WTC11 (cell line): ENCODE measurements around the gene NRN1L. TPM values are rescaled to one million over a fixed set of nuclear protein-coding genes. Genes with fewer than 3 reads are reported as not detected.
A peak's percentile ranks its signal among the peaks of the same experiment; 100 is the strongest.

Experiments
- ATAC-seq: fragments of 200-7000 bp; cut with Tn5 transposase; 2 replicates; pipeline ENCODE4 v1.10.0; 2021; ENCODE audit warnings: mild to moderate bottlenecking, moderate library complexity
- CTCF ChIA-PET: fragments of 300-600 bp; sonication (Branson Sonifier 250); formaldehyde crosslinking; loops from one replicate; lab custom pipeline; 2021; ENCODE audit warnings: antibody characterized with exemption; lab: Charles Lee
- POLR2A ChIA-PET: fragments of 350-600 bp; sonication (Branson Sonifier 250); formaldehyde crosslinking; loops from one replicate; lab custom pipeline; 2021; ENCODE audit warnings: antibody characterized with exemption; lab: Charles Lee
- DNase-seq: peaks from one replicate; pipeline ENCODE4 v3.0.0; 2021; ENCODE audit warnings: low spot score
- H3K27ac Mint-ChIP-seq: 2 replicates; pipeline ENCODE4 v1.8.0; 2021; ENCODE audit warnings: mixed read lengths
- H3K27me3 Mint-ChIP-seq: 2 replicates; pipeline ENCODE4 v1.8.0; 2021; ENCODE audit warnings: low read depth, mild to moderate bottlenecking, moderate library complexity, mixed read lengths
- H3K36me3 Mint-ChIP-seq: 2 replicates; pipeline ENCODE4 v1.8.0; 2021; ENCODE audit warnings: mixed read lengths
- H3K4me1 Mint-ChIP-seq: 2 replicates; pipeline ENCODE4 v1.8.0; 2022; ENCODE audit warnings: mixed read lengths
- H3K4me3 Mint-ChIP-seq: 2 replicates; pipeline ENCODE4 v1.8.0; 2021; ENCODE audit warnings: mild to moderate bottlenecking, moderate library complexity, mixed read lengths
- H3K9me3 Mint-ChIP-seq: 2 replicates; pipeline ENCODE4 v1.8.0; 2021; ENCODE audit warnings: mixed read lengths
- FOXJ3 ChIP-seq: sonication (generic); formaldehyde crosslinking; IDR thresholded peaks from 2 replicates; pipeline ENCODE4 v1.9.0; 2021; ENCODE audit warnings: missing genetic modification reagents, mild to moderate bottlenecking, borderline replicate concordance
- GTF2I ChIP-seq: fragments of 250-450 bp; sonication (Bioruptor Pico); conservative IDR thresholded peaks from 2 replicates; pipeline ENCODE4 v1.4.0; 2021; ENCODE audit warnings: mild to moderate bottlenecking
- JUN ChIP-seq: sonication (generic); formaldehyde crosslinking; IDR thresholded peaks from 2 replicates; pipeline ENCODE4 v1.8.0; 2023; ENCODE audit warnings: mild to moderate bottlenecking, missing genetic modification reagents
- RORB ChIP-seq: fragments of 250-450 bp; sonication (Bioruptor Pico); IDR thresholded peaks from 2 replicates; pipeline ENCODE4 v1.9.0; 2021; ENCODE audit warnings: mild to moderate bottlenecking
- ZNF121 ChIP-seq: sonication (generic); formaldehyde crosslinking; IDR thresholded peaks from 2 replicates; pipeline ENCODE4 v1.8.0; 2023; ENCODE audit warnings: missing genetic modification reagents
- ZNF219 ChIP-seq: sonication (generic); formaldehyde crosslinking; IDR thresholded peaks from 2 replicates; pipeline ENCODE4 v1.8.0; 2023; ENCODE audit warnings: missing genetic modification reagents, mild to moderate bottlenecking, borderline replicate concordance
- total RNA-seq: library from RNA; stranded (reverse); gene quantifications from 3 replicates; pipeline ENCODE4 v1.2.3, GENCODE V29; 2021
- TF ChIP-seq, protein P1 (sequence below): fragments of 250-450 bp; sonication (Bioruptor Pico); IDR thresholded peaks from 2 replicates; pipeline ENCODE4 v1.8.0; 2021; ENCODE audit warnings: mild to moderate bottlenecking
- TF ChIP-seq, protein P2 (sequence below): sonication (generic); formaldehyde crosslinking; IDR thresholded peaks from 2 replicates; pipeline ENCODE4 v1.8.0; 2022; ENCODE audit warnings: mild to moderate bottlenecking, missing genetic modification reagents
- TF ChIP-seq, protein P3 (sequence below): fragments of 250-450 bp; sonication (Bioruptor Pico); IDR thresholded peaks from 2 replicates; pipeline ENCODE4 v1.9.0; 2021; ENCODE audit warnings: mild to moderate bottlenecking
- TF ChIP-seq, protein P4 (sequence below): sonication (generic); formaldehyde crosslinking; conservative IDR thresholded peaks from 2 replicates; pipeline ENCODE4 v1.8.1; 2023; ENCODE audit warnings: mild to moderate bottlenecking, low read depth, missing genetic modification reagents, moderate library complexity
- TF ChIP-seq, protein P5 (sequence below): sonication (generic); formaldehyde crosslinking; IDR thresholded peaks from 2 replicates; pipeline ENCODE4 v1.8.0; 2023; ENCODE audit warnings: mild to moderate bottlenecking, missing genetic modification reagents
- TF ChIP-seq, protein P6 (sequence below): sonication (generic); formaldehyde crosslinking; IDR thresholded peaks from 2 replicates; pipeline ENCODE4 v1.8.0; 2022; ENCODE audit warnings: mild to moderate bottlenecking, missing genetic modification reagents
- TF ChIP-seq, protein P7 (sequence below): sonication (generic); formaldehyde crosslinking; IDR thresholded peaks from 2 replicates; pipeline ENCODE4 v1.8.1; 2023; ENCODE audit warnings: mild to moderate bottlenecking, moderate library complexity, missing genetic modification reagents
- TF ChIP-seq, protein P8 (sequence below): fragments of 250-450 bp; sonication (Bioruptor Pico); IDR thresholded peaks from 2 replicates; pipeline ENCODE4 v1.9.0; 2021; ENCODE audit warnings: mild to moderate bottlenecking, borderline replicate concordance

Gene NRN1L
- total RNA-seq, 1 experiment from 2014 or later: 12.4 TPM

DNA sequence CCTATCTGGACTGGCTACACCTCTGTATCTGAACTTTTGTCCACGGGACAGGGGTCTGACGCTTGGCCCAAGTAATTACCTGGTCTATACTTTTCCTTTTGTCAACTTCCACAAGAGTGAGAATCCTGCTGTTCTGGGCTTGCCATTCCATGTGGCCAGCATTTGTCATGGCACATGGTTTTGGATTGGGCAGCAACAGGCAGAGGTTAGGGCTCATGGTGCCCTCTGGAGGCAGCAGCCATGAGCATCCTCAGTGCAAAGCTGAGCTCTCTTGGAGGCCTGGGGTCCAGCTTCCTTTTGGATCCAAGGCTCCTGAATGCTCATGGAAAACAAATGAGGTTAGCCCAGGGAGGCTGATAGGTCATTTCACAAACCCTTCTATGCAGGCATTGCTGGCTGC is 19.4 kb upstream of the NRN1L start:
- TF ChIP-seq, protein P1, sequence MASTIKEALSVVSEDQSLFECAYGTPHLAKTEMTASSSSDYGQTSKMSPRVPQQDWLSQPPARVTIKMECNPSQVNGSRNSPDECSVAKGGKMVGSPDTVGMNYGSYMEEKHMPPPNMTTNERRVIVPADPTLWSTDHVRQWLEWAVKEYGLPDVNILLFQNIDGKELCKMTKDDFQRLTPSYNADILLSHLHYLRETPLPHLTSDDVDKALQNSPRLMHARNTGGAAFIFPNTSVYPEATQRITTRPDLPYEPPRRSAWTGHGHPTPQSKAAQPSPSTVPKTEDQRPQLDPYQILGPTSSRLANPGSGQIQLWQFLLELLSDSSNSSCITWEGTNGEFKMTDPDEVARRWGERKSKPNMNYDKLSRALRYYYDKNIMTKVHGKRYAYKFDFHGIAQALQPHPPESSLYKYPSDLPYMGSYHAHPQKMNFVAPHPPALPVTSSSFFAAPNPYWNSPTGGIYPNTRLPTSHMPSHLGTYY: no peak
- TF ChIP-seq, protein P2, sequence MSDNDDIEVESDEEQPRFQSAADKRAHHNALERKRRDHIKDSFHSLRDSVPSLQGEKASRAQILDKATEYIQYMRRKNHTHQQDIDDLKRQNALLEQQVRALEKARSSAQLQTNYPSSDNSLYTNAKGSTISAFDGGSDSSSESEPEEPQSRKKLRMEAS (CRISPR knock-in tag): peak; percentile 68; the same call in 1 of the 2 replicates
- TF ChIP-seq, protein P3, sequence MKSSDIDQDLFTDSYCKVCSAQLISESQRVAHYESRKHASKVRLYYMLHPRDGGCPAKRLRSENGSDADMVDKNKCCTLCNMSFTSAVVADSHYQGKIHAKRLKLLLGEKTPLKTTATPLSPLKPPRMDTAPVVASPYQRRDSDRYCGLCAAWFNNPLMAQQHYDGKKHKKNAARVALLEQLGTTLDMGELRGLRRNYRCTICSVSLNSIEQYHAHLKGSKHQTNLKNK (CRISPR knock-in tag): no peak
- ChIA-PET POLR2A (no interaction called here), CTCF (interaction anchor here (0.6 to 3.0 kb wide), 23 partner anchors 10 to 690 kb away, joined by 3 to 56 read pairs (median 5); partner anchors contain the start of genes C16orf86, CENPT, ENKD1 and NRN1L)
- Mint-ChIP-seq H3K27ac (0 out of 2 replicates have a peak overlapping the region, but pooled peaks have one; percentile 26), H3K9me3 (no peaks in the 10 kb centered on the region), H3K4me1 (peaks cover 4% of the 10 kb centered on the region; the same call in 1 of the 2 replicates), H3K27me3 (no peaks in the 10 kb centered on the region), H3K4me3 (no peak overlapping the region), H3K36me3 (peaks cover 42% of the 10 kb centered on the region)
- DNase-seq (peak; percentile 58), ATAC-seq (peak; percentile 88)

DNA sequence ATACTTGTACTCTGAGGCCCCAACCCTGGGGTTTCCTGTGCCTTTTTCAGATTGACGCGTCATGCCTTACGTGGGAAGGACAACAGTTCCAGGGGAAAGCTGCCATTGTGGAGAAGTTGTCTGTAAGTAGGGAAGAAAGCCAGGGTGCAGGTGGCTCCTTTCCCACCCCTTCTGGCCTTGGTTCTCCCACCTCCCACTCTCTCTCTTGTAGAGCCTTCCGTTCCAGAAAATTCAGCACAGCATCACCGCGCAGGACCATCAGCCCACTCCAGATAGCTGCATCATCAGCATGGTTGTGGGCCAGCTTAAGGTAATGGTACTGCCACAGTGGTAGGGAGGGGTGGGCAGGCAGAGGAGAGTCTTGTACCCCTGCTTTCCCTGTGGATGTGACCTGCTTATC is 16.4 kb upstream of the NRN1L start:
- ATAC-seq: no peak
- no peak for DNase-seq
- TF ChIP-seq, protein P4, sequence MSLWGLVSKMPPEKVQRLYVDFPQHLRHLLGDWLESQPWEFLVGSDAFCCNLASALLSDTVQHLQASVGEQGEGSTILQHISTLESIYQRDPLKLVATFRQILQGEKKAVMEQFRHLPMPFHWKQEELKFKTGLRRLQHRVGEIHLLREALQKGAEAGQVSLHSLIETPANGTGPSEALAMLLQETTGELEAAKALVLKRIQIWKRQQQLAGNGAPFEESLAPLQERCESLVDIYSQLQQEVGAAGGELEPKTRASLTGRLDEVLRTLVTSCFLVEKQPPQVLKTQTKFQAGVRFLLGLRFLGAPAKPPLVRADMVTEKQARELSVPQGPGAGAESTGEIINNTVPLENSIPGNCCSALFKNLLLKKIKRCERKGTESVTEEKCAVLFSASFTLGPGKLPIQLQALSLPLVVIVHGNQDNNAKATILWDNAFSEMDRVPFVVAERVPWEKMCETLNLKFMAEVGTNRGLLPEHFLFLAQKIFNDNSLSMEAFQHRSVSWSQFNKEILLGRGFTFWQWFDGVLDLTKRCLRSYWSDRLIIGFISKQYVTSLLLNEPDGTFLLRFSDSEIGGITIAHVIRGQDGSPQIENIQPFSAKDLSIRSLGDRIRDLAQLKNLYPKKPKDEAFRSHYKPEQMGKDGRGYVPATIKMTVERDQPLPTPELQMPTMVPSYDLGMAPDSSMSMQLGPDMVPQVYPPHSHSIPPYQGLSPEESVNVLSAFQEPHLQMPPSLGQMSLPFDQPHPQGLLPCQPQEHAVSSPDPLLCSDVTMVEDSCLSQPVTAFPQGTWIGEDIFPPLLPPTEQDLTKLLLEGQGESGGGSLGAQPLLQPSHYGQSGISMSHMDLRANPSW (CRISPR knock-in tag): no peak
- TF ChIP-seq, protein P5, sequence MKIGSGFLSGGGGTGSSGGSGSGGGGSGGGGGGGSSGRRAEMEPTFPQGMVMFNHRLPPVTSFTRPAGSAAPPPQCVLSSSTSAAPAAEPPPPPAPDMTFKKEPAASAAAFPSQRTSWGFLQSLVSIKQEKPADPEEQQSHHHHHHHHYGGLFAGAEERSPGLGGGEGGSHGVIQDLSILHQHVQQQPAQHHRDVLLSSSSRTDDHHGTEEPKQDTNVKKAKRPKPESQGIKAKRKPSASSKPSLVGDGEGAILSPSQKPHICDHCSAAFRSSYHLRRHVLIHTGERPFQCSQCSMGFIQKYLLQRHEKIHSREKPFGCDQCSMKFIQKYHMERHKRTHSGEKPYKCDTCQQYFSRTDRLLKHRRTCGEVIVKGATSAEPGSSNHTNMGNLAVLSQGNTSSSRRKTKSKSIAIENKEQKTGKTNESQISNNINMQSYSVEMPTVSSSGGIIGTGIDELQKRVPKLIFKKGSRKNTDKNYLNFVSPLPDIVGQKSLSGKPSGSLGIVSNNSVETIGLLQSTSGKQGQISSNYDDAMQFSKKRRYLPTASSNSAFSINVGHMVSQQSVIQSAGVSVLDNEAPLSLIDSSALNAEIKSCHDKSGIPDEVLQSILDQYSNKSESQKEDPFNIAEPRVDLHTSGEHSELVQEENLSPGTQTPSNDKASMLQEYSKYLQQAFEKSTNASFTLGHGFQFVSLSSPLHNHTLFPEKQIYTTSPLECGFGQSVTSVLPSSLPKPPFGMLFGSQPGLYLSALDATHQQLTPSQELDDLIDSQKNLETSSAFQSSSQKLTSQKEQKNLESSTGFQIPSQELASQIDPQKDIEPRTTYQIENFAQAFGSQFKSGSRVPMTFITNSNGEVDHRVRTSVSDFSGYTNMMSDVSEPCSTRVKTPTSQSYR (CRISPR knock-in tag): no peak
- TF ChIP-seq, protein P6, sequence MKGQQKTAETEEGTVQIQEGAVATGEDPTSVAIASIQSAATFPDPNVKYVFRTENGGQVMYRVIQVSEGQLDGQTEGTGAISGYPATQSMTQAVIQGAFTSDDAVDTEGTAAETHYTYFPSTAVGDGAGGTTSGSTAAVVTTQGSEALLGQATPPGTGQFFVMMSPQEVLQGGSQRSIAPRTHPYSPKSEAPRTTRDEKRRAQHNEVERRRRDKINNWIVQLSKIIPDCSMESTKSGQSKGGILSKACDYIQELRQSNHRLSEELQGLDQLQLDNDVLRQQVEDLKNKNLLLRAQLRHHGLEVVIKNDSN (CRISPR knock-in tag): no peak
- TF ChIP-seq RORB: no peak
- no peak for TF ChIP-seq FOXJ3 (CRISPR knock-in tag)
- TF ChIP-seq GTF2I (CRISPR knock-in tag): no peak
- TF ChIP-seq ZNF219 (CRISPR knock-in tag): no peak
- TF ChIP-seq, protein P1: no peak
- TF ChIP-seq ZNF121 (CRISPR knock-in tag): no peak
- TF ChIP-seq, protein P7, sequence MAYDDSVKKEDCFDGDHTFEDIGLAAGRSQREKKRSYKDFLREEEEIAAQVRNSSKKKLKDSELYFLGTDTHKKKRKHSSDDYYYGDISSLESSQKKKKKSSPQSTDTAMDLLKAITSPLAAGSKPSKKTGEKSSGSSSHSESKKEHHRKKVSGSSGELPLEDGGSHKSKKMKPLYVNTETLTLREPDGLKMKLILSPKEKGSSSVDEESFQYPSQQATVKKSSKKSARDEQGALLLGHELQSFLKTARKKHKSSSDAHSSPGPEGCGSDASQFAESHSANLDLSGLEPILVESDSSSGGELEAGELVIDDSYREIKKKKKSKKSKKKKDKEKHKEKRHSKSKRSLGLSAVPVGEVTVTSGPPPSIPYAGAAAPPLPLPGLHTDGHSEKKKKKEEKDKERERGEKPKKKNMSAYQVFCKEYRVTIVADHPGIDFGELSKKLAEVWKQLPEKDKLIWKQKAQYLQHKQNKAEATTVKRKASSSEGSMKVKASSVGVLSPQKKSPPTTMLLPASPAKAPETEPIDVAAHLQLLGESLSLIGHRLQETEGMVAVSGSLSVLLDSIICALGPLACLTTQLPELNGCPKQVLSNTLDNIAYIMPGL: no peak
- TF ChIP-seq, protein P8, sequence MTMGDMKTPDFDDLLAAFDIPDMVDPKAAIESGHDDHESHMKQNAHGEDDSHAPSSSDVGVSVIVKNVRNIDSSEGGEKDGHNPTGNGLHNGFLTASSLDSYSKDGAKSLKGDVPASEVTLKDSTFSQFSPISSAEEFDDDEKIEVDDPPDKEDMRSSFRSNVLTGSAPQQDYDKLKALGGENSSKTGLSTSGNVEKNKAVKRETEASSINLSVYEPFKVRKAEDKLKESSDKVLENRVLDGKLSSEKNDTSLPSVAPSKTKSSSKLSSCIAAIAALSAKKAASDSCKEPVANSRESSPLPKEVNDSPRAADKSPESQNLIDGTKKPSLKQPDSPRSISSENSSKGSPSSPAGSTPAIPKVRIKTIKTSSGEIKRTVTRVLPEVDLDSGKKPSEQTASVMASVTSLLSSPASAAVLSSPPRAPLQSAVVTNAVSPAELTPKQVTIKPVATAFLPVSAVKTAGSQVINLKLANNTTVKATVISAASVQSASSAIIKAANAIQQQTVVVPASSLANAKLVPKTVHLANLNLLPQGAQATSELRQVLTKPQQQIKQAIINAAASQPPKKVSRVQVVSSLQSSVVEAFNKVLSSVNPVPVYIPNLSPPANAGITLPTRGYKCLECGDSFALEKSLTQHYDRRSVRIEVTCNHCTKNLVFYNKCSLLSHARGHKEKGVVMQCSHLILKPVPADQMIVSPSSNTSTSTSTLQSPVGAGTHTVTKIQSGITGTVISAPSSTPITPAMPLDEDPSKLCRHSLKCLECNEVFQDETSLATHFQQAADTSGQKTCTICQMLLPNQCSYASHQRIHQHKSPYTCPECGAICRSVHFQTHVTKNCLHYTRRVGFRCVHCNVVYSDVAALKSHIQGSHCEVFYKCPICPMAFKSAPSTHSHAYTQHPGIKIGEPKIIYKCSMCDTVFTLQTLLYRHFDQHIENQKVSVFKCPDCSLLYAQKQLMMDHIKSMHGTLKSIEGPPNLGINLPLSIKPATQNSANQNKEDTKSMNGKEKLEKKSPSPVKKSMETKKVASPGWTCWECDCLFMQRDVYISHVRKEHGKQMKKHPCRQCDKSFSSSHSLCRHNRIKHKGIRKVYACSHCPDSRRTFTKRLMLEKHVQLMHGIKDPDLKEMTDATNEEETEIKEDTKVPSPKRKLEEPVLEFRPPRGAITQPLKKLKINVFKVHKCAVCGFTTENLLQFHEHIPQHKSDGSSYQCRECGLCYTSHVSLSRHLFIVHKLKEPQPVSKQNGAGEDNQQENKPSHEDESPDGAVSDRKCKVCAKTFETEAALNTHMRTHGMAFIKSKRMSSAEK (CRISPR knock-in tag): no peak
- no peak for TF ChIP-seq JUN (CRISPR knock-in tag)
- Mint-ChIP-seq H3K36me3 (peaks cover 42% of the 10 kb centered on the region), H3K9me3 (no peaks in the 10 kb centered on the region), H3K4me1 (peaks cover 5% of the 10 kb centered on the region; the same call in 1 of the 2 replicates), H3K4me3 (no peak overlapping the region), H3K27me3 (no peaks in the 10 kb centered on the region), H3K27ac (no peak overlapping the region)
- CTCF ChIA-PET: interaction anchor here (0.8 kb wide), 1 partner anchor 195 kb away, joined by 3 read pairs; no protein-coding TSS in a partner anchor
- POLR2A ChIA-PET: no interaction called here
